ENCODE results near the gene MACROD2.

Gene MACROD2

GRCh38 chr20:15252304-15252703, 1257.0 kb downstream of the MACROD2 start:
- no peaks in the 10 kb centered on the region for H3K36me3 ChIP-seq (ENCODE audit: control insufficient read depth, insufficient read depth, low read length)
- no peak overlapping the region for H3K4me3 ChIP-seq (ENCODE audit: low read depth, low read length)
- no peaks in the 10 kb centered on the region for H3K9me3 ChIP-seq (ENCODE audit: control insufficient read depth, insufficient read depth, low read length)
- no peaks in the 10 kb centered on the region for H3K27me3 ChIP-seq (ENCODE audit: control insufficient read depth, insufficient read depth, low read length)
- H3K4me1 ChIP-seq (ENCODE audit: control insufficient read depth, insufficient read depth, low read length), result peaks cover 3% of the 10 kb centered on the region
- H3K9ac ChIP-seq (ENCODE audit: low read depth, low read length), result no peak overlapping the region

- H3K4me3 ChIP-seq (ENCODE audit: low read depth, low read length), result no peak overlapping the region
- no peaks in the 10 kb centered on the region for H3K4me1 ChIP-seq (ENCODE audit: control insufficient read depth, insufficient read depth, low read length)
- H3K9ac ChIP-seq (ENCODE audit: low read depth, low read length), result no peak overlapping the region
- no peaks in the 10 kb centered on the region for H3K9me3 ChIP-seq (ENCODE audit: control insufficient read depth, insufficient read depth, low read length)
- no peaks in the 10 kb centered on the region for H3K27me3 ChIP-seq (ENCODE audit: control insufficient read depth, insufficient read depth, low read length)
- no peaks in the 10 kb centered on the region for H3K36me3 ChIP-seq (ENCODE audit: control insufficient read depth, insufficient read depth, low read length)
Observed at GRCh38 chr20:15253431-15253830, 1258.1 kb downstream of the MACROD2 start.

- no peak overlapping the region for H3K4me3 ChIP-seq (ENCODE audit: low read depth, low read length)
- no peaks in the 10 kb centered on the region for H3K27me3 ChIP-seq (ENCODE audit: control insufficient read depth, insufficient read depth, low read length)
- no peaks in the 10 kb centered on the region for H3K9me3 ChIP-seq (ENCODE audit: control insufficient read depth, insufficient read depth, low read length)
- no peaks in the 10 kb centered on the region for H3K36me3 ChIP-seq (ENCODE audit: control insufficient read depth, insufficient read depth, low read length)
- H3K9ac ChIP-seq (ENCODE audit: low read depth, low read length), result no peak overlapping the region
- H3K4me1 ChIP-seq (ENCODE audit: control insufficient read depth, insufficient read depth, low read length), result no peaks in the 10 kb centered on the region
Observed at GRCh38 chr20:15256676-15257568, 1261.6 kb downstream of the MACROD2 start.

- H3K4me3 ChIP-seq (ENCODE audit: low read depth, low read length), result no peak overlapping the region
- H3K9me3 ChIP-seq (ENCODE audit: control insufficient read depth, insufficient read depth, low read length), result no peaks in the 10 kb centered on the region
- H3K9ac ChIP-seq (ENCODE audit: low read depth, low read length), result no peak overlapping the region
- H3K27me3 ChIP-seq (ENCODE audit: control insufficient read depth, insufficient read depth, low read length), result no peaks in the 10 kb centered on the region
- H3K36me3 ChIP-seq (ENCODE audit: control insufficient read depth, insufficient read depth, low read length), result no peaks in the 10 kb centered on the region
- no peaks in the 10 kb centered on the region for H3K4me1 ChIP-seq (ENCODE audit: control insufficient read depth, insufficient read depth, low read length)
Observed at GRCh38 chr20:15257569-15257870, 1262.2 kb downstream of the MACROD2 start.

- H3K9ac ChIP-seq (ENCODE audit: low read depth, low read length), result no peak overlapping the region
- H3K27me3 ChIP-seq (ENCODE audit: control insufficient read depth, insufficient read depth, low read length), result no peaks in the 10 kb centered on the region
- H3K4me1 ChIP-seq (ENCODE audit: control insufficient read depth, insufficient read depth, low read length), result no peaks in the 10 kb centered on the region
- no peaks in the 10 kb centered on the region for H3K36me3 ChIP-seq (ENCODE audit: control insufficient read depth, insufficient read depth, low read length)
- H3K9me3 ChIP-seq (ENCODE audit: control insufficient read depth, insufficient read depth, low read length), result no peaks in the 10 kb centered on the region
- H3K4me3 ChIP-seq (ENCODE audit: low read depth, low read length), result no peak overlapping the region
Observed at GRCh38 chr20:15265581-15266309, 1270.4 kb downstream of the MACROD2 start.

- Histone ChIP-seq H3K9me3 (ENCODE audit: control insufficient read depth, insufficient read depth, low read length) (no peaks in the 10 kb centered on the region), H3K4me1 (ENCODE audit: control insufficient read depth, insufficient read depth, low read length) (no peaks in the 10 kb centered on the region), H3K27me3 (ENCODE audit: control insufficient read depth, insufficient read depth, low read length) (no peaks in the 10 kb centered on the region), H3K9ac (ENCODE audit: low read depth, low read length) (no peak overlapping the region), H3K4me3 (ENCODE audit: low read depth, low read length) (no peak overlapping the region), H3K36me3 (ENCODE audit: control insufficient read depth, insufficient read depth, low read length) (no peaks in the 10 kb centered on the region)
Observed at GRCh38 chr20:15267935-15268334, 1272.6 kb downstream of the MACROD2 start.

GRCh38 chr20:15278041-15278440, 1282.7 kb downstream of the MACROD2 start:
- Histone ChIP-seq H3K9me3 (ENCODE audit: control insufficient read depth, insufficient read depth, low read length) (no peaks in the 10 kb centered on the region), H3K4me3 (ENCODE audit: low read depth, low read length) (no peak overlapping the region), H3K9ac (ENCODE audit: low read depth, low read length) (no peak overlapping the region), H3K27me3 (ENCODE audit: control insufficient read depth, insufficient read depth, low read length) (no peaks in the 10 kb centered on the region), H3K36me3 (ENCODE audit: control insufficient read depth, insufficient read depth, low read length) (no peaks in the 10 kb centered on the region), H3K4me1 (ENCODE audit: control insufficient read depth, insufficient read depth, low read length) (no peaks in the 10 kb centered on the region)

- Histone ChIP-seq H3K9me3 (ENCODE audit: control insufficient read depth, insufficient read depth, low read length) (no peaks in the 10 kb centered on the region), H3K36me3 (ENCODE audit: control insufficient read depth, insufficient read depth, low read length) (no peaks in the 10 kb centered on the region), H3K9ac (ENCODE audit: low read depth, low read length) (no peak overlapping the region), H3K4me3 (ENCODE audit: low read depth, low read length) (no peak overlapping the region), H3K27me3 (ENCODE audit: control insufficient read depth, insufficient read depth, low read length) (no peaks in the 10 kb centered on the region), H3K4me1 (ENCODE audit: control insufficient read depth, insufficient read depth, low read length) (peaks cover 2% of the 10 kb centered on the region)
Observed at GRCh38 chr20:15287329-15287728, 1292.0 kb downstream of the MACROD2 start.

GRCh38 chr20:15288106-15288505, 1292.8 kb downstream of the MACROD2 start:
- H3K9me3 ChIP-seq (ENCODE audit: control insufficient read depth, insufficient read depth, low read length), result no peaks in the 10 kb centered on the region
- peaks cover 2% of the 10 kb centered on the region for H3K4me1 ChIP-seq (ENCODE audit: control insufficient read depth, insufficient read depth, low read length)
- no peaks in the 10 kb centered on the region for H3K36me3 ChIP-seq (ENCODE audit: control insufficient read depth, insufficient read depth, low read length)
- no peak overlapping the region for H3K4me3 ChIP-seq (ENCODE audit: low read depth, low read length)
- H3K9ac ChIP-seq (ENCODE audit: low read depth, low read length), result no peak overlapping the region
- no peaks in the 10 kb centered on the region for H3K27me3 ChIP-seq (ENCODE audit: control insufficient read depth, insufficient read depth, low read length)

- no peaks in the 10 kb centered on the region for H3K36me3 ChIP-seq (ENCODE audit: control insufficient read depth, insufficient read depth, low read length)
- H3K9me3 ChIP-seq (ENCODE audit: control insufficient read depth, insufficient read depth, low read length), result no peaks in the 10 kb centered on the region
- peaks cover 2% of the 10 kb centered on the region for H3K4me1 ChIP-seq (ENCODE audit: control insufficient read depth, insufficient read depth, low read length)
Observed at GRCh38 chr20:15289337-15289736, 1294.0 kb downstream of the MACROD2 start.

GRCh38 chr20:15292405-15292804, 1297.1 kb downstream of the MACROD2 start:
- H3K36me3 ChIP-seq (ENCODE audit: control insufficient read depth, insufficient read depth, low read length), result no peaks in the 10 kb centered on the region
- H3K9ac ChIP-seq (ENCODE audit: low read depth, low read length), result no peak overlapping the region
- peaks cover 2% of the 10 kb centered on the region for H3K4me1 ChIP-seq (ENCODE audit: control insufficient read depth, insufficient read depth, low read length)
- no peak overlapping the region for H3K4me3 ChIP-seq (ENCODE audit: low read depth, low read length)
- no peaks in the 10 kb centered on the region for H3K9me3 ChIP-seq (ENCODE audit: control insufficient read depth, insufficient read depth, low read length)
- no peaks in the 10 kb centered on the region for H3K27me3 ChIP-seq (ENCODE audit: control insufficient read depth, insufficient read depth, low read length)

More at GRCh38 chr20:15289337-15289736, 1294.0 kb downstream of the MACROD2 start:
- Histone ChIP-seq H3K4me3 (ENCODE audit: low read depth, low read length) (no peak overlapping the region), H3K9ac (ENCODE audit: low read depth, low read length) (no peak overlapping the region), H3K27me3 (ENCODE audit: control insufficient read depth, insufficient read depth, low read length) (no peaks in the 10 kb centered on the region)

- Histone ChIP-seq H3K9me3 (ENCODE audit: control insufficient read depth, insufficient read depth, low read length) (no peaks in the 10 kb centered on the region), H3K36me3 (ENCODE audit: control insufficient read depth, insufficient read depth, low read length) (no peaks in the 10 kb centered on the region), H3K4me3 (ENCODE audit: low read depth, low read length) (no peak overlapping the region), H3K4me1 (ENCODE audit: control insufficient read depth, insufficient read depth, low read length) (no peaks in the 10 kb centered on the region), H3K9ac (ENCODE audit: low read depth, low read length) (no peak overlapping the region), H3K27me3 (ENCODE audit: control insufficient read depth, insufficient read depth, low read length) (no peaks in the 10 kb centered on the region)
Observed at GRCh38 chr20:15296422-15296821, 1301.1 kb downstream of the MACROD2 start.

All from iPS-15b (cell line).